HCT116 (cell line): ENCODE measurements around the gene IL37. TPM values are rescaled to one million over a fixed set of nuclear protein-coding genes. Genes with fewer than 3 reads are reported as not detected.

Experiments
- ATAC-seq: fragments of 200-7000 bp; cut with Tn5 transposase; 2 replicates; pipeline ENCODE4 v1.9.1; 2020; ENCODE audit warnings: mild to moderate bottlenecking, moderate library complexity
- BruUV-seq: library from RNA; stranded (reverse); fragments of 400-500 nt; replicated peaks from 2 replicates; lab custom pipeline; 2021; lab: Mats Ljungman, UMichigan
- CTCF ChIA-PET: fragments of 300-600 bp; sonication (Branson Sonifier 250); formaldehyde crosslinking; loops from one replicate; lab custom pipeline; 2021; ENCODE audit warnings: antibody characterized with exemption; lab: Charles Lee
- POLR2A ChIA-PET: fragments of 300-600, 350-600 bp; sonication (Branson Sonifier 250); formaldehyde crosslinking; loops from one replicate; lab custom pipeline; 2021; ENCODE audit warnings: antibody characterized with exemption; lab: Charles Lee
- RAD21 ChIA-PET, 2 experiments: fragments of 300-600 bp; sonication (Branson Sonifier 250); formaldehyde crosslinking; loops; one replicate each; lab custom pipeline; 2023; ENCODE audit warnings: low total read pairs in 2 of 2; ENCODE audit not compliant: uncharacterized antibody in 2 of 2, unreplicated experiment in 2 of 2, low non-redundant PET in 1 of 2; lab: Charles Lee
- DNase-seq: peaks from one replicate; pipeline ENCODE4 v3.0.0-alpha.2; 2010; ENCODE audit warnings: low read depth, low spot score
- H2AFZ ChIP-seq: fragments of 200-600 bp; shearing (Covaris generic), sonication (generic); 2 replicates; pipeline ENCODE4 v1.6.1; 2017; ENCODE audit warnings: low read depth, mixed run types, mixed read lengths, antibody characterized with exemption, low read length; ENCODE audit not compliant: poor library complexity, severe bottlenecking
- H3K27ac ChIP-seq: 2 replicates; pipeline ENCODE4 v1.5.1; 2012; ENCODE audit warnings: low read depth, low read length
- H3K27me3 ChIP-seq: fragments of 200-600 bp; sonication (generic); 2 replicates; pipeline ENCODE4 v1.6.1; 2016; ENCODE audit warnings: mixed run types, low read length, mixed read lengths; ENCODE audit not compliant: insufficient read depth
- H3K36me3 ChIP-seq, 2 experiments: fragments of 200-500 bp in 1 of 2; fragments of 200-600 bp in 1 of 2; sonication (Bioruptor generic) in 1 of 2; sonication (generic) in 1 of 2; 2 replicates each; pipeline versions ENCODE4 v1.5.1 to v1.6.1; 2014 to 2016; ENCODE audit warnings: low read length in 2 of 2, inconsistent platforms in 1 of 2, mixed read lengths in 1 of 2, mixed run types in 1 of 2; ENCODE audit not compliant: insufficient read depth in 2 of 2, control insufficient read depth in 1 of 2
- H3K4me1 ChIP-seq, 2 experiments: fragments of 200-600 bp in 1 of 2; sonication (generic) in 1 of 2; 2 replicates each; pipeline versions ENCODE4 v1.5.1 to v1.6.1; 2012 to 2017; ENCODE audit warnings: low read length in 2 of 2, inconsistent platforms in 1 of 2, mild to moderate bottlenecking in 1 of 2, mixed read lengths in 1 of 2, mixed run types in 1 of 2, moderate library complexity in 1 of 2; ENCODE audit not compliant: insufficient read depth in 2 of 2, control insufficient read depth in 1 of 2
- H3K4me2 ChIP-seq: fragments of 200-600 bp; sonication (generic); 2 replicates; pipeline ENCODE4 v1.6.1; 2017; ENCODE audit warnings: mixed run types, low read length, mixed read lengths
- H3K4me3 ChIP-seq, 2 experiments: fragments of 200-600 bp in 1 of 2; sonication (generic) in 1 of 2; replicated peaks in 1 of 2; 2 replicates each; pipeline ENCODE4 v1.5.1; 2011 to 2016; ENCODE audit warnings: low read length in 2 of 2, control low read depth in 1 of 2, low read depth in 1 of 2, mild to moderate bottlenecking in 1 of 2, mixed read lengths in 1 of 2, mixed run types in 1 of 2
- H3K79me2 ChIP-seq: fragments of 200-600 bp; sonication (generic); 2 replicates; pipeline ENCODE4 v1.6.1; 2017; ENCODE audit warnings: mild to moderate bottlenecking, mixed run types, low read length, moderate library complexity, mixed read lengths; ENCODE audit not compliant: insufficient read depth
- H3K9ac ChIP-seq: fragments of 200-600 bp; sonication (generic); 2 replicates; pipeline ENCODE4 v1.6.1; 2016; ENCODE audit warnings: low read length, mixed read lengths
- H3K9me2 ChIP-seq: fragments of 200-600 bp; sonication (generic), shearing (Covaris generic); 2 replicates; pipeline ENCODE4 v1.6.1; 2017; ENCODE audit warnings: mixed run types, mild to moderate bottlenecking, moderate library complexity; ENCODE audit not compliant: insufficient read depth
- H3K9me3 ChIP-seq, 2 experiments: fragments of 200-500 bp in 1 of 2; fragments of 200-600 bp in 1 of 2; sonication (Bioruptor generic) in 1 of 2; sonication (generic) in 1 of 2; 2 replicates each; pipeline ENCODE4 v1.6.1; 2014 to 2017; ENCODE audit warnings: low read length in 2 of 2, mixed read lengths in 2 of 2, inconsistent platforms in 1 of 2, low read depth in 1 of 2, mild to moderate bottlenecking in 1 of 2, mixed run types in 1 of 2, moderate library complexity in 1 of 2; ENCODE audit not compliant: control insufficient read depth in 1 of 2, insufficient read depth in 1 of 2
- H4K20me1 ChIP-seq: fragments of 200-600 bp; sonication (generic), shearing (Covaris generic); 2 replicates; pipeline ENCODE4 v1.6.1; 2017; ENCODE audit warnings: mixed run types, mild to moderate bottlenecking, moderate library complexity; ENCODE audit not compliant: insufficient read depth
- CBX3 ChIP-seq: IDR thresholded peaks from 2 replicates; pipeline ENCODE4 v1.6.1; 2012; ENCODE audit warnings: low read depth
- EZH2phosphoT487 ChIP-seq: fragments of 200-600 bp; IDR thresholded peaks from 2 replicates; pipeline ENCODE4 v1.6.1; 2018; ENCODE audit warnings: antibody characterized with exemption, borderline replicate concordance
- POLR2A ChIP-seq: IDR thresholded peaks from 2 replicates; pipeline ENCODE4 v1.7.0; 2011; ENCODE audit warnings: borderline replicate concordance; ENCODE audit not compliant: insufficient read depth, insufficient read length; ENCODE audit errors: extremely low read depth
- SIN3A ChIP-seq: IDR thresholded peaks from 2 replicates; pipeline ENCODE4 v1.6.1; 2012; ENCODE audit warnings: low read depth
- ZNF274 ChIP-seq: fragments of 200-500 bp; sonication (Bioruptor generic); IDR thresholded peaks from 2 replicates; pipeline ENCODE4 v1.6.1; 2014; ENCODE audit warnings: mild to moderate bottlenecking, low read depth, low read length, inconsistent platforms
- intact Hi-C: fragments of 100-400 bp; cut with micrococcal nuclease; formaldehyde crosslinking; loops from 2 replicates; pipeline ENCODE4 v1.10.0; 2022
- total RNA-seq: library from RNA; stranded (reverse); gene quantifications from one replicate; pipeline ENCODE4 v1.2.1, GENCODE V29; 2021; ENCODE audit not compliant: unreplicated experiment
- TF ChIP-seq, protein P1 (sequence below): IDR thresholded peaks from 2 replicates; pipeline ENCODE4 v1.6.1; 2012

The IL37 gene
- total RNA-seq, 1 experiment from 2014 or later = not detected

GRCh38 chr2:112904883-112905282, 6.1 kb upstream of the IL37 start:
- H3K4me2 ChIP-seq = no peak overlapping the region
- no TSS peak for BruUV-seq
- H3K9me2 ChIP-seq = no peaks in the 10 kb centered on the region
- H3K4me1 ChIP-seq = no peaks in the 10 kb centered on the region
- ChIA-PET POLR2A (no interaction called here), RAD21 (no interaction called here), CTCF (interaction anchor here (1.2 kb wide), 1 partner anchor 54 kb away, joined by 4 read pairs; no protein-coding TSS in a partner anchor)
- H3K79me2 ChIP-seq = no peaks in the 10 kb centered on the region
- H3K9ac ChIP-seq = no peak overlapping the region
- no peaks in the 10 kb centered on the region for H3K36me3 ChIP-seq
- H3K4me3 ChIP-seq = no peak overlapping the region
- H3K27me3 ChIP-seq = no peaks in the 10 kb centered on the region
- TF ChIP-seq EZH2phosphoT487 = no peak
- no peak for TF ChIP-seq POLR2A
- no peak for TF ChIP-seq CBX3
- no peak for TF ChIP-seq ZNF274
- no peak for TF ChIP-seq SIN3A
- TF ChIP-seq, protein P1, sequence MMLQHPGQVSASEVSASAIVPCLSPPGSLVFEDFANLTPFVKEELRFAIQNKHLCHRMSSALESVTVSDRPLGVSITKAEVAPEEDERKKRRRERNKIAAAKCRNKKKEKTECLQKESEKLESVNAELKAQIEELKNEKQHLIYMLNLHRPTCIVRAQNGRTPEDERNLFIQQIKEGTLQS = no peak
- TF ChIP-seq, all 23 proteins: peak for 0
- H3K27ac ChIP-seq = no peak overlapping the region
- H2AFZ ChIP-seq = no peak overlapping the region
- ATAC-seq (no peak), DNase-seq (no peak)
- no peaks in the 10 kb centered on the region for H3K9me3 ChIP-seq
- no peaks in the 10 kb centered on the region for H4K20me1 ChIP-seq
- intact Hi-C loops = no loop called here

GRCh38 chr2:112906276-112906675, 4.7 kb upstream of the IL37 start:
- TF ChIP-seq SIN3A = no peak
- TF ChIP-seq, all 23 proteins: peak for 0
- H4K20me1 ChIP-seq = no peaks in the 10 kb centered on the region
- H3K9ac ChIP-seq = no peak overlapping the region
- no TSS peak for BruUV-seq
- H3K27me3 ChIP-seq = no peaks in the 10 kb centered on the region
- no peaks in the 10 kb centered on the region for H3K79me2 ChIP-seq
- H2AFZ ChIP-seq = no peak overlapping the region
- no peaks in the 10 kb centered on the region for H3K9me3 ChIP-seq
- no peak overlapping the region for H3K27ac ChIP-seq
- intact Hi-C loops = no loop called here
- no peaks in the 10 kb centered on the region for H3K36me3 ChIP-seq
- no peaks in the 10 kb centered on the region for H3K9me2 ChIP-seq
- H3K4me1 ChIP-seq = no peaks in the 10 kb centered on the region
- H3K4me2 ChIP-seq = no peak overlapping the region
- no peak for ATAC-seq
- ChIA-PET RAD21 (no interaction called here), POLR2A (no interaction called here), CTCF (no interaction called here)
- H3K4me3 ChIP-seq = no peak overlapping the region
- DNase-seq = no peak
